ENCODE data around the gene ELMO3. TPM values are rescaled to one million over a fixed set of nuclear protein-coding genes. Genes with fewer than 3 reads are reported as not detected.

The ELMO3 gene
- total RNA-seq, 8 experiments from 2014 or later: 0.43 to 2.8 (median 1.2) TPM

DNA sequence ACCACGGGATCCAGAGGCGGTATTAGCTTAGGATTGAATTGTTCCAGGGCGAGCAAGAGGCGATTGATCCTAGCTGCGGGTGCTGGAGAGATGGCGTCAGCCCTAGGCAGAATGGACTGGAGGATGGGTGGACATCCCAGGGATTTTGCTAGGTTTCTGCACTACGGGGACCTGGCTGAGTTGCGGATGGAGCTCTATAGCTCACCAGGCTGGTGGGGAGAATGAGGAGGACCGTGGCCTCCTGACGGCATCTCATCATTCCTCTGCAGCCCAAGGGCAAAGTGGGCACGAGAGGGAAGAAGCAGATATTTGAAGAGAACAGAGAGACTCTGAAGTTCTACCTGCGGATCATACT, 28.6 kb downstream of the ELMO3 start:
- no peak for ATAC-seq (replicated peaks in 6 of 8)
- Histone ChIP-seq H3K27ac (peak overlapping the region; percentile 94 to 96), H3K4me1 (replicated peaks in 1 of 2) (peaks cover 11 to 12% of the 10 kb centered on the region in 2 donors), H3K4me3 (peak overlapping the region; percentile 69 to 99 (median 93))
- in situ Hi-C loops (cut with MboI; ENCODE audit: low pct_unique_long_range_greater_than_20kb in 2 of 9, low sequenced_read_pairs in 9 of 9, unreplicated experiment in 9 of 9): loop anchor here in 1 of 9 experiments (25.0 kb wide), 1 partner anchor 185 kb away; the partner anchor contains the start of gene ZDHHC1
- 0 to 63% (median 16%) methylated on average over 1 to 7 of the region's 12 CpGs; no CpG with 5 or more reads in 4 of the 10 experiments for WGBS, 10 experiments

DNA sequence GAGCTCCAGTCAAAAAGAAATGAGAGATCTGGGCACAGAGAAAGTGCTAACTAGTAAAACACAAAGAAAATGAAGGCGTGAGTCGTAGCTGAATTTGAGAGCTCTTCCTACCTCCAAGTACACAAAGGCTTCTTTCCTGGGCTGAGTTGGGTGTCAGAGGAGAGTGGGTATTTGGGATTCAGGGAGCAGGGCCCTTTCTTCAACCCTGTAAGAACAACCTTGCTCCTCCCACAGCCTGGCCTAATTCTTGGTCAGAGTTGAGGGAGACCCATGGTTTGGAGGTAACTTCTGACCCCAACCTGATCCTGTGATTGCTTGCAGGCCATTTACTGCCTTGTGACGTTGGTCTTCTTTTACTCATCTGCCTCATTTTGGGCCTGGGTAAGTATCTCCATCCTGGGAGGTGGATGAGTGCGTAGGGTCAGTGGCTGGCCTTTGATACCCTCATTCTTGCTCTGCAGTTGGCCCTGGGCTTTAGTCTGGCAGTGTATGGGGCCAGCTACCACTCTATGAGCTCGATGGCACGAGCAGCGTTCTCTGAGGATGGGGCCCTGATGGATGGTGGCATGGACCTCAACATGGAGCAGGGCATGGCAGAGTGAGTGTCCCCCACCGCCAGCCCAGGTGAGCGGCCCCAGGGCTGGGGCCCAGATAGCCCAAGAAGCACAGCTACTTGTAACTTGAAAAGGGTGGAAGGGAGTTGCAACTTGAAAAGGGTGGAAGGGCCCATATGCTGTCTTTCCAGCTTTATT, 29.3 kb downstream of the ELMO3 start:
- in situ Hi-C loops (cut with MboI; ENCODE audit: low pct_unique_long_range_greater_than_20kb in 2 of 9, low sequenced_read_pairs in 9 of 9, unreplicated experiment in 9 of 9): loop anchor here in 1 of 9 experiments (25.0 kb wide), 1 partner anchor 184 kb away; the partner anchor contains the start of gene ZDHHC1
- peak overlapping the region; percentile 69 to 99 (median 93) for H3K4me3 ChIP-seq
- 60 to 100% (median 91%) methylated on average over 1 to 6 of the region's 9 CpGs; no CpG with 5 or more reads in 4 of the 10 experiments for WGBS, 10 experiments
- peaks cover 11 to 12% of the 10 kb centered on the region in 2 donors for H3K4me1 ChIP-seq (replicated peaks in 1 of 2)
- ATAC-seq (replicated peaks in 6 of 8): no peak
- H3K27ac ChIP-seq: peak overlapping the region; percentile 94 to 96

DNA sequence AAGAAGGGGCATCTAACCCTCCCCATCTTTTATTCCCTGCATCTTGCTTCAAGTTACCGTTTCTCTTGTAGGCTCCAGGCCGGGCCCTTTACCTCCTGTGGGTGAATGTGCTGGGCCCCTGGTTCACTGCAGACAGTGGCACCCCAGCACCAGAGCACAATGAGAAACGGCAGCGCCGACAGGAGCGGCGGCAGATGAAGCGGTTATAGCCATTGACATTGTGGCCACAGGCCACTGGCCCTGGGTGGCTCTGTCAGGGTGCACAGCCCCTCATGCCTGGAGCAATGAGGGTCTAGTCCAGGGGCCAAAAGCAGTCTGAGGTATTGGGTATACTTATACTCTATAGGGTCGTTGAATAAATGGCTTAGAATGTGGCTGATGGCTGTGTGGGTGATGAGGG, 30.0 kb downstream of the ELMO3 start:
- no peak for ATAC-seq (replicated peaks in 6 of 8)

DNA sequence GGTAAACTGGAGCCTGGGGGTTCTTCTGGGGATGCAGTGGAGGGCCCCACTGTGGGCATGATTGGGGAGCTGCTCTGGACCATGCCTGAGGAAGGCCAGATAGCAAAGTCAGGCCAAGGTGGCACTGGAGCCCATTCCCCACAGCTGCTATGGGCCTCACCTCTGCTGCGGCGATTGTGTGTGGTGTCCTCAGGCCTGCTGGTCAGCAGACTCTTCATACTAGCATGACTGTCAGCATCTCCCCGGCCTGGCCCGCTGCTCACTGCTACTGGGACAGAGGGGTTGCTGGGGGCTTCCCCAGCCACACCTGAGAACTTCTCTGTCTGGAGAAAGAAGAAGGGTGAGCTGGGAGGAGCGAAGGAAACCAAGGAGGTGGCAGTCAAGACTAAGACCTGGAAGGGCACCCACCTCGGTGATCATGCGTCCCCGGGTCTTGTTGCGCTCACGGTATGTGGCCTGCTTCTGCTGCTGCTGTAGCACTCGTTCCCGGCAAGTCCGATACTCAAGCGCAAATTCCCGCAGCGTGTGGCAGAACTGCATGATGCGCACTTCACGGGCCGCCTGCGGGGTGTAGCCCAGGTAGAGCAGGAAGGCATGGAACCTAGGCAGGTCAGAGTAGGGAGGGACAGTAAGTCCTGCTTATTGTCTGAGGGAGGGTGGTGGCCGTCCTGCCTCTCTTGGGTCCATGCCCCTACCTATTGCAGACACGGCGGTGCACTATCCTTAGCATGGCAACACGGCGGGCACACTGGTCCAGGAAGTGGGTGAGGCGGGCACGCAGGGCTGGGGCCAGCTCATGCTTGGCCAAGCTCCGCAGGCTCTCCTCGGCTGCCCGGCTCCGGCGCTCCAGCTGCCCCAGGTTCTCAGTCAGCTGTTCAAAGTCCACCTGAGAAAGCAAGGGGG, 31.2 kb downstream of the ELMO3 start:
- Histone ChIP-seq H3K27ac (no peak overlapping the region), H3K4me3 (no peak overlapping the region), H3K4me1 (replicated peaks in 1 of 2) (peaks cover 11 to 12% of the 10 kb centered on the region in 2 donors)
- ATAC-seq (replicated peaks in 6 of 8): no peak
- in situ Hi-C loops (cut with MboI; ENCODE audit: low pct_unique_long_range_greater_than_20kb in 2 of 9, low sequenced_read_pairs in 9 of 9, unreplicated experiment in 9 of 9): loop anchor here in 1 of 9 experiments (25.0 kb wide), 1 partner anchor 182 kb away; the partner anchor contains the start of gene ZDHHC1
- WGBS, 10 experiments: 75 to 100% (median 94%) methylated on average over 2 to 11 of the region's 32 CpGs; no CpG with 5 or more reads in 4 of the 10 experiments

More for the DNA sequence above, 30.0 kb downstream of the ELMO3 start:
- no peak overlapping the region for H3K27ac ChIP-seq
- in situ Hi-C loops (cut with MboI; ENCODE audit: low pct_unique_long_range_greater_than_20kb in 2 of 9, low sequenced_read_pairs in 9 of 9, unreplicated experiment in 9 of 9): loop anchor here in 1 of 9 experiments (25.0 kb wide), 1 partner anchor 183 kb away; the partner anchor contains the start of gene ZDHHC1
- H3K4me1 ChIP-seq (replicated peaks in 1 of 2): peaks cover 11 to 12% of the 10 kb centered on the region in 2 donors
- no peak overlapping the region for H3K4me3 ChIP-seq
- 97 to 100% (median 98%) methylated on average over 3 to 6 of the region's 9 CpGs; no CpG with 5 or more reads in 7 of the 10 experiments for WGBS, 10 experiments

DNA sequence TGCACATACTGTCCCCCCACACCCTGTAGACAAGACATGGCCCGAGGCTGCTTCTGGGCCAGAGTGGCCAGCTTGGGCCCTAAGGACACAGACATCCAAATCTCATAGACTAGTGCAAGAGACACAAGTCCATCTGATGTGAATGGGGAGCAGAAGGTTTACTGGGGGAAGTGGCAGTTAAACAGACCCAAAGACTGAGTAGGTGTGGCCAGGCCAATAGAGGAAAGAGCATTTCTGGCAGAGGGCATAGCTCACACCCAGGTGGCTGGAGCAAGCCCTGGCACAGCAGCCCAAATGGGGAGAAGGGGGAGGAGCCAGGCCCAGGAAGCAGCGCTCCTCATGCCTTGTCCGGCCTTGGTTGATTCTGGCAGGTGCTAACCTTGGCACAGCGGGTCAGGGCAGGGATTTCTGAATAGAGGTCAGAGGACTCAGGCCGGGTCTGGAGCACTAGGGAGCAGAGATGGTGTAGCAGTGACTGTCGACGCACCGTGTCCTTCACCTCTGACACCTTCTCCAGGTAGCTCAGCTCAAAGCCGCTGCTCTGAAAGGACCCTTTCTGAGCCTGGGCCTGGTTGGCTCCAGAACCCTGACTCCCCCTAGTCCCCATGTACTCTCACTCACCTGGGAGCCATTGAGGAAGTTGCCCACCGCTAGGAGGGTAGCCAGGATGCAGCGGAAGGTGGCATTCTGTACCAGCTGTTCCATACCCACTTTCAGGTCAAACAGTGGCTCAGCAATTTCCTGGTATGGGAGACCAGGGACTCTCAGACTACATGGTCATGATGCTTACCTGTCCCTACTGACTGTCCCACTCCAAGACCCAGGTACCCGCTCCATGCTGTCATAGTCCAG, 32.1 kb downstream of the ELMO3 start:
- H3K4me3 ChIP-seq: no peak overlapping the region
- no peak overlapping the region for H3K27ac ChIP-seq
- H3K4me1 ChIP-seq (replicated peaks in 1 of 2): peaks cover 10 to 14% of the 10 kb centered on the region in 2 donors
- 89 to 100% (median 100%) methylated on average over 1 to 7 of the region's 12 CpGs; no CpG with 5 or more reads in 4 of the 10 experiments for WGBS, 10 experiments
- no peak for ATAC-seq (replicated peaks in 6 of 8)
- in situ Hi-C loops (cut with MboI; ENCODE audit: low pct_unique_long_range_greater_than_20kb in 2 of 9, low sequenced_read_pairs in 9 of 9, unreplicated experiment in 9 of 9): loop anchor here in 1 of 9 experiments (25.0 kb wide), 1 partner anchor 181 kb away; the partner anchor contains the start of gene ZDHHC1

DNA sequence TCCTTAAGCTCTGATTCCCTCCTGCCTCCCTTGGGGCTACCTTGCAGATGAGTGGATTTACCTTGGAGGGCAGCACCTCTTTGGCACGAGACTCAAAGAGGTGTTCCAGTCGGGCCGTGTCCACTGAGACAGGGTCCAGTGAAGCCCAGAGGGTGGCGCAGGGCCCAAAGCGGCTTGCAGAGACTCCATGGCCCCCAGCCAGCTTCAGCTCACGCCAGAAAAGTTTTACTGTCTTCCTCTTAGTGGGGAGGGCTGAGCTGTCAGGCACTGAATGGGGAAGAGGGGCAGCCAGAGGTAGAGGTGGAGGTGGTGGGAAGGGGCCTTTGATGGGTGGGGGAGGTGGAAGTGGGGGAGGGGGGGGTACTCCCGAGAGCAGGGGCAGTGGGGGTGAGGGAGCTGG, 34.7 kb downstream of the ELMO3 start:
- Histone ChIP-seq H3K27ac (no peak overlapping the region), H3K4me1 (replicated peaks in 1 of 2) (peaks cover 3 to 6% of the 10 kb centered on the region in 2 donors), H3K4me3 (no peak overlapping the region)
- in situ Hi-C loops (cut with MboI; ENCODE audit: low pct_unique_long_range_greater_than_20kb in 2 of 9, low sequenced_read_pairs in 9 of 9, unreplicated experiment in 9 of 9): loop anchor here in 1 of 9 experiments (25.0 kb wide), 1 partner anchor 179 kb away; the partner anchor contains the start of gene ZDHHC1
- no peak for ATAC-seq (replicated peaks in 6 of 8)
- 61 to 100% methylated on average over 1 to 5 of the region's 7 CpGs; no CpG with 5 or more reads in 8 of the 10 experiments for WGBS, 10 experiments

DNA sequence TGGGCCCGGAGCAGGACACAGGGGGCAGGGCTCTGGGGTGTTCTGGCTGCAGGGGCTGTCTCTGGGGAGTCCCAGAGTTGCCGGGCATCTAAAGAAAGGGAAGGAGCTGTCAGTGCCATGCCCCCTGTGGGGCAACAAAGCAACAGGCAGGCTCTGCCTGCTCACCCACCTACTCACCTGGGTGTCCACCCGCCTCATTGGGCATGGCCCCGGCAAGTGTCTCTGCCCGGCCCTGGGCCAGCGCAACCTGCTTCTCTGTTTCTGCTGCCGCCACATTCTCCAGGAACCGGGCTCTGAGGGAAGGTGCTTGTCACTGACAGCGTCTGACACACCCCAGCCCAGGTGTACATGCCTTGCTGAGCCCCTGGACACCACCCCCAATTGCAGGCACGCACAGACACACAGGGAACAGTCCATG, 35.3 kb downstream of the ELMO3 start:
- in situ Hi-C loops (cut with MboI; ENCODE audit: low pct_unique_long_range_greater_than_20kb in 2 of 9, low sequenced_read_pairs in 9 of 9, unreplicated experiment in 9 of 9): loop anchor here in 1 of 9 experiments (25.0 kb wide), 1 partner anchor 178 kb away; the partner anchor contains the start of gene ZDHHC1
- ATAC-seq (replicated peaks in 6 of 8): no peak
- Histone ChIP-seq H3K4me3 (no peak overlapping the region), H3K4me1 (replicated peaks in 1 of 2) (peaks cover 3 to 6% of the 10 kb centered on the region in 2 donors), H3K27ac (no peak overlapping the region)
- 90 to 100% (median 100%) methylated on average over 1 to 7 of the region's 10 CpGs; no CpG with 5 or more reads in 5 of the 10 experiments for WGBS, 10 experiments

DNA sequence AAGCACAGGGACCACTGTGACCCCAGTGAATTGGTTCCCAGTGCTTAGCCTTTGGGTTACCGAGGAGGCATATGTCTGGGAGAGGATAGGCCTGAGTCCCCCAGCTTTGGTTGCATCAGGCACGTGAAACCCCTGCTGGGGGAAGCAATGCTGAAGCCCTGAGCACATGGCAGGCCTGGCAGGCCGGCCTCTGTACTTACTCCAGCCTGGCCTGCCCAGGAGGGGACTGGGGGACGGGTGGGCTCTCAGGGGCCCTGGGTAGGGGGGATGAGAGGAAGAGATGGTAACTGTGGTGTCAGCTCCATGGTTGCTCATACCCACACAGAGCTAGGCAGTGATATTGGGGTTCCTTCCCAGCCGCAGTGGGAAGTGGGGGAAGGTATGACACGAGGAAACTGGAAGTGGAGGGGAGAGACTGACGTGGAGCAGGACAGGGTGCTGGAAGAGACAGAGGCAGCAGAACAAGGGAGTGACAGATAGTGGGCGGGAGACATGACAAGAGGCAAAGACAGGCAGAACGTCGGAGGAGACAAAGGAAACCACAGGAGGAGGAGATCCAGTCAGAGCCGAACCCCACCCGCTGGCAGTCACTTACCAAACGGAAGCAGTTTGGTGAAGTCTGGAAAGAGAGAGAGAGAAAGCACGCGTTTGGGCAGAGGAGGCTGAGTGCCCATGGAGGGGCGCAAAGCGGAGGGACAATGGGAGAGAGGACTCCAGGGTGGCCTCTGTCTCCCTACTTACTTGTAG, 37.1 kb downstream of the ELMO3 start:
- H3K4me3 ChIP-seq: peak overlapping the region; percentile 8 to 33 (median 15)

DNA sequence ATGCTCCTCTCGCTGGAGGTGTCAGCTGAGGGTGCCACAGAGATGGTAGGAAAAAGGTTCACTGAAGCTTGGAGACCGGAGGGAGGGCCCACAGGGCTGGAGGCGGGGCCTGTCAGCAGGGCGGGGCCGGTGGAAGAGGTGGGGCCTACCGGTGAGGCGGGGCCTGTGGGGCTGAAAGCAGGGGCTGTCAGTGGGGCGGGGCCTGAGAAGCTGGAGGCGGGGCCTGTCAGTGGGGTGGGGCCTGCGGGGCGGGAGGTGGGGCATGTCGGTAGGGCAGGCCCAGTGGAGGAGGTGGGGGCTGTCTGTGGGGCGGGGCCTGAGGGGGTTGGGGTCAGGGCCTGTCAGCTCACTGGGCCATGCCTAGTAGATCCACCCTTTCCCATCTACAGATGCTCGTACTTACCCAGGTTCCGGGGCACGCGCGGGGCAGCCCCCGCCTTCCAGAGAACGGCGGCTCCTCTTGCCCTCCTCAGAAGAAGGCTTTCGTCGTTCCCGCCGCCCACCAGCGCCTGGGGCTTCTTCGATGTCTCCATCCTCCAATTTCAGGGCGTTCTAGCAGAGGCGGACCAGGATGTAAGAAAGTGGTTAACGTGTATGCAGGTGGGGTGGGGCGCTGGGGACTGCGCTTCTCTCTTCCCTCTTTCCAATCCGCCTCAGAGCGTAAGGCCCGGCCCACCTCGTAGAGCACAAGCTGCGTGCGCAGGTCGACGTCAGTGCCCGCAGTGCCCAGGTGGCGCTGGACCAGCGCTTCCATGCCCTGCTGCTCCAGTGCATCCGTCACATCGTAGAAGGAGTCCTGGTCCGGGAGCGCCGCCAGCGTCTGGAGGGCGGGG, 37.8 kb downstream of the ELMO3 start:
- ATAC-seq (replicated peaks in 6 of 8): peak; percentile 46 to 82 (median 66)
- peak overlapping the region; percentile 8 to 33 (median 15) for H3K4me3 ChIP-seq
- H3K27ac ChIP-seq: peak overlapping the region in 1 of 2 donors; percentile 62
- peaks cover 3 to 6% of the 10 kb centered on the region in 2 donors for H3K4me1 ChIP-seq (replicated peaks in 1 of 2)
- in situ Hi-C loops (cut with MboI; ENCODE audit: low pct_unique_long_range_greater_than_20kb in 2 of 9, low sequenced_read_pairs in 9 of 9, unreplicated experiment in 9 of 9): loop anchor here in 1 of 9 experiments (25.0 kb wide), 1 partner anchor 176 kb away; the partner anchor contains the start of gene ZDHHC1
- 94% methylated on average over 3 of the region's 50 CpGs; no CpG with 5 or more reads in 9 of the 10 experiments for WGBS, 10 experiments

More for the DNA sequence above, 37.1 kb downstream of the ELMO3 start:
- 41 to 100% (median 72%) methylated on average over 1 to 11 of the region's 17 CpGs; no CpG with 5 or more reads in 3 of the 10 experiments for WGBS, 10 experiments
- Histone ChIP-seq H3K4me1 (replicated peaks in 1 of 2) (peaks cover 3 to 6% of the 10 kb centered on the region in 2 donors), H3K27ac (peak overlapping the region in 1 of 2 donors; percentile 62)
- peak in 7 of 8 experiments; percentile 5 to 68 (median 53) for ATAC-seq (replicated peaks in 6 of 8)
- in situ Hi-C loops (cut with MboI; ENCODE audit: low pct_unique_long_range_greater_than_20kb in 2 of 9, low sequenced_read_pairs in 9 of 9, unreplicated experiment in 9 of 9): loop anchor here in 1 of 9 experiments (25.0 kb wide), 1 partner anchor 176 kb away; the partner anchor contains the start of gene ZDHHC1

All from motor neuron (in vitro differentiated cells).